ENCODE measurements around the gene TARDBP. TPM values are rescaled to one million over a fixed set of nuclear protein-coding genes. Genes with fewer than 3 reads are reported as not detected.
"Not testable (repeated sequence)": the region's sequence is repeated elsewhere in the genome, so short reads cannot be mapped to it uniquely, and the experiment has no call there.

Gene TARDBP
- total RNA-seq, 1 donor from 2014 or later, result 180 TPM

DNA sequence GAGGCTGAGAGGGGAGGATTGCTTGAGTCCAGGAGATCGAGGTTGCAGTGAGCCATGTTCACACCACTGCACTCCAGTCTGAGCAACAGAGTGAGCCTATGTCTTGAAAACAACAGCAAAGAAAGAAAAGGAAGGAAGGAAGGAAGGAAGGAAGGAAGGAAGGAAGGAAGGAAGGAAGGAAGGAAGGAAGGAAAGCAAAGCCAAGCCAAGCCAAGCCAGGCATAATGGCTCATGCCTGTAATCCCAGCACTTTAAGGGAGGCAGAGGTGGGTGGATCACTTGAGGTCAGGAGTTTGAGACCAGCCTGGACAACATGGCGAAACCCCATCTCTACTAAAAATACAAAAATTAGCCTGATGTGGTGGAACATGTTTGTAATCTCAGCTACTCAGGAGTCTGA lies 20.4 kb upstream of the TARDBP start:
- not testable (repeated sequence) for DNase-seq (ENCODE audit: low spot score)

DNA sequence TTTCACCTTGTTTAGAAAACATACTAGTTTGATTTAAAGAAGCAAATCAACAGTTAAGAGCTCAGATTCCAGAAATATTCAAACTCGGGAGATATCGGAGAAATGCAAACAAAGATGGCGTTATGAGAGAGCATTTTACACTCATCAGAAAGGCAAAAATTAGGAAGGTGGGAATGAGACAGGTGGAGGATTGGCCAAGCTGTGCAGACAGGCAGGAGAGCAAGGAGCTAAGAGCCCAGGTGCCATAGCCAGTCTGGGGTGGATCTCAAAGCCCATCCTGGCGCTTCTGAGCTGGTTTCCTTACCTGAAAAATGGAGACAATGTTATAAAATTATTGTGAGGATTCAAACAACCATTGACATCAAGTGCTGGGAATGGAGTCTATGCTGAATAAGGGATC lies 19.6 kb upstream of the TARDBP start:
- DNase-seq (ENCODE audit: low spot score), result no peak

DNA sequence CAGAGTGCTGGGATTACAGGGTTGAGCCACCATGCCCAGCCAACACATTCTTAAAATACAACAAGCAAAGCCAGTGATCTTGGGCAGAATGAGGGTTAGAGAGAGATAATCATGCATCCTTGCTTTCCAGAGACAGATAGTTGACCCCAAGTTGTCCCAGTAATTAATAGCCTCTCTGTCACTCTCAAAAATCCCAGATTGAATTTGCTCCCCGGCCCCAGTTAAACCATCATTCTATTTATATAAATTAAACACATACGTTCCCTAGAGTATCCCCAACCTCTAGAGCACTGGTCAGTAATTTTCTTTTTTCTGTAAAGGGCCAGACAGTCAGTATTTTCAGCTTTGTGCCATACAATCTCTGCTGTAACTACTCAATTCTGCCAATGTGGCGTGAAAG lies 16.4 kb upstream of the TARDBP start:
- no peak for DNase-seq (ENCODE audit: low spot score)

DNA sequence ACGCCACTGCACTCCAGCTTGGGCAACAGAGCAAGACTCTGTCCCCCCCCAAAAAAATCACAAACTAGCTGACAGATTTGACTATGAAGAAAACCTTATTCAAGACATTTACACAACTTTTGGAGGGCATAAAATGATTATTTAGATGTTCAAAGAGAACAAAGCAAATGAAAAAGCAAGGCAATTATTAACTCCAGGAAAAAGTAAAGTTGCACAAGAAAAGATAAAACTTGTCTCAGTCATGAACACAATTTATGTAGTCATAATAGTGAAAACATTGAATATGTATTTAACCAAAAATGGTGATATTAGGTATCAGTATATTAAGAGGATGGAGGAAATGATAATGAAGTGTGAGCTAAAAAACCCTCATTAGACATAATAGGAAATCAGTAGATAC lies 11.9 kb upstream of the TARDBP start:
- DNase-seq (ENCODE audit: low spot score), result no peak

DNA sequence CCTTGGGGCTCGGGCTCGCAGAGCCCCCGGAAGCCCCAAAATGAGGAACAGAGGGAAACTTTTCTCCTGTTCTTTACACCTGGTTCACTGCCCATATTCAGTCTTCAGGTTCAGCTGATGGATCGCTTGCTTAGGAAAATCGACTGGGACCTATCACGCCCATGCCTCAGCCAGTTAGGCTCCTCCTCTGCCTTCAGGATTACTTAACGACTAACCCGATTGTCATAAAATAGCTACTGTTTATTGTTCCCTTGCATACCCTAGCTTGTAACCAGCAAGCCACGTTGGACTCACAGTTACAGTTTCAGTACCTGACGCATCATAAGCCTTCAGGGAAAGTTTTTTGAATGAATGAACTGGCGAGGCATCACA lies 692 bp downstream of the TARDBP start:
- no peak for DNase-seq (ENCODE audit: low spot score)

DNA sequence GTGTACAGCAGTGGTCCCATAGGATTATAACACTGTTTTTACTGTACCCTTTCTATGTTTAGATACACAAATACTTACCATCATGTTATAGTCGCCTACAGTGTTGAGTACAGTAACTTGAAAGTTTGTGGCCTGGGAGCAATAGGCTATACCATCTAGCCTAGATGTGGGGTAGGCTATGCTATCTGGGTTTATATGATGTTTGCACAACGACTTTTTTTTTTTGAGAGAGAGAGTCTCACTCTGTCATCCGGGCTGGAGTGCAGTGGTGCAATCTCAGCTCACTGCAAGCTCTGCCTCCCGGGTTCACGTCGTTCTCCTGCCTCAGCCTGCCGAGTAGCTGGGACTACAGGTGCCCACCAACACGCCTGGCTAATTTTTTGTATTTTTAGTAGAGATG lies 6.9 kb downstream of the TARDBP start:
- DNase-seq (ENCODE audit: low spot score), result not testable (repeated sequence)

DNA sequence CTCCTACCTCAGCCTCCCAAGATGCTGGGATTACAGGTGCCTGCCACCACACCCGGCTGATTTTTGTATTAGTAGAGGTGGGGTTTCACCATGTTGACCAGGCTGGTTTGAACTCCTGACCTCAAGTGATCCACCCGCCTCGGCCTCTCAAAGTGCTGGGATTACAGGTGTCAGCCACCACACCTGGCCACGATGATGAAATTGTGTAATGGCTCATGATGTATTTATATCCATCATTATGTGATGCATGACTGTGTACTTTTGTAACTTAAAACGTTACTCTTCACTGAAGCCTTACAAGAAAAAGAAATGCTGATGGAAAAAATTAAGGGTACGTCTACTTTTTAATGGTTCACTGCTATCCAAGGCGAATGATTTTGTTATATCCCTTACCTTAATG lies 7.5 kb downstream of the TARDBP start:
- DNase-seq (ENCODE audit: low spot score), result no peak

DNA sequence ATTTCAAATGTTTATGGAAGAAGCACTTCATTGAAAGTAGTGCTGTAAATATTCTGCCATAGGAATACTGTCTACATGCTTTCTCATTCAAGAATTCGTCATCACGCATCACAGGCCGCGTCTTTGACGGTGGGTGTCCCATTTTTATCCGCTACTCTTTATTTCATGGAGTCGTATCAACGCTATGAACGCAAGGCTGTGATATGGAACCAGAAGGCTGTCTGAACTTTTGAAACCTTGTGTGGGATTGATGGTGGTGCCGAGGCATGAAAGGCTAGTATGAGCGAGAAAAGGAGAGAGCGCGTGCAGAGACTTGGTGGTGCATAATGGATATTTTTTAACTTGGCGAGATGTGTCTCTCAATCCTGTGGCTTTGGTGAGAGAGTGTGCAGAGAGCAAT lies 10.7 kb downstream of the TARDBP start:
- no peak for DNase-seq (ENCODE audit: low spot score)

DNA sequence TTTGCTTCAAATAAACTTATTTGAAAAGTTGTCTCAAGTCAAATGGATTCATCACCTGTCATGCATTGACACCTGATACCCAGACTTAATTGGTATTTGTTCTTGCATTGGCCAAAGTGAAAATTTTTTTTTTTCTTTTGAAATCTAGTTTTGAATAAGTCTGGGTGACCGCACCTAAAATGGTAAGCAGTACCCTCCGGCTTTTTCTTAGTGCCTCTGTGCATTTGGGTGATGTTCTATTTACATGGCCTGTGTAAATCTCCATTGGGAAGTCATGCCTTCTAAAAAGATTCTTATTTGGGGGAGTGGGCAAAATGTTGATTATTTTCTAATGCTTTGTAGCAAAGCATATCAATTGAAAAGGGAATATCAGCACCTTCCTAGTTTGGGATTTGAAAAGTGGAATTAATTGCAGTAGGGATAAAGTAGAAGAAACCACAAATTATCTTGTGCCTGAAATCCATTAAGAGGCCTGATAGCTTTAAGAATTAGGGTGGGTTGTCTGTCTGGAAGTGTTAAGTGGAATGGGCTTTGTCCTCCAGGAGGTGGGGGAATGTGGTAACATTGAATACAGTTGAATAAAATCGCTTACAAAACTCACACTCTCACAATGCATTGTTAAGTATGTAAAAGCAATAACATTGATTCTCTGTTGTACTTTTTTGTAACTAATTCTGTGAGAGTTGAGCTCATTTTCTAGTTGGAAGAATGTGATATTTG lies 11.9 kb downstream of the TARDBP start:
- DNase-seq (ENCODE audit: low spot score), result no peak

DNA sequence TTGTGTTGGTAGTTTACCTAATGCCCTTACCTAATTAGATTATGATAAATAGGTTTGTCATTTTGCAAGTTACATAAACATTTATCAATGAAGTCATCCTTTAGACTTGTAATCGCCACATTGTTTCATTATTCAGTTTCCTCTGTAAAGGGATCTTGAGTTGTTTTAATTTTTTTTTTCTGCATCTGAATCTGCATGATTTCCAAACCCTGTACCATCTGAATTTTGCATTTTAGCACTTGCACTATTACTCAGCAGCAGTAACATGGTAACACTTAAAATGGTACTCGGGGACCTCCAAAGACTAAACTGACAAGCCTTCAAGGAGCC lies 12.4 kb downstream of the TARDBP start:
- no peak for DNase-seq (ENCODE audit: low spot score)

DNA sequence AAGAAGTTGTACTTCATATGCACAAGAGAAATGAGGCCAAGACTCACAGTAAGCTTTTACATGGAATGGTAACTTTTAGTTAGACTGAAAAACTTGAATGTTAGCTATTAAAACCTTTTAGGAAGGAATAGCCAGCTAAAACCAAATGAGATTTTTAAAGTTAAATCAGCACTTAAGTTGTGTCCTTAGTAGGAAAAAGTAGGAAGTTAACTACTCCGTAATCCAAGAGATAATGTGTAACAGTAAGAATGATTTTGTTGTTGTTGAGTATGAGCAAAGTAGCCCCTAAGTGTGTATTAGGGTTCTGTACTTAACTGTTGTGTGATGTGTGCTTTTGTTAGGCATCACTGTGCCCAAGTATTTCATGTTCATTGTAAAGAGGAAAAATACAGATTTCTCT lies 13.2 kb downstream of the TARDBP start:
- DNase-seq (ENCODE audit: low spot score), result no peak

DNA sequence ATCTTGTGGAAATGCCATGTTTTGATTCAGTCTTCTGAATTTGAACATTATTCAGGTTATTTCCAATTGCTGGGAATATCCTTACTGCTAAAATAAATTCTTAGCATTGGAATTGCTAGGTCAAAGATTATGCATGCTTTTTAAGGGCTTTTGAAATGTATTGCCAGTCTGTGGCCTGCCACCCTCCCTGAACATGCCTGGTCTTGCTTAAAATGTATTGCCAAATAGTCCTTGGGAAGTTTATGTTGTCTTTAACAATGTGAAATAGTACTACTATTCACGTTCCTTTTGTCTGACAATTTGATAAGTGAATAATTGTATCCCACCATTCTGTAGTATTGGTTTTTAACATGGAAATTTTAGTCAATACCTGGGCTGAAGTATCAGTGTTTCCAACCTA lies 13.6 kb downstream of the TARDBP start:
- no peak for DNase-seq (ENCODE audit: low spot score)

DNA sequence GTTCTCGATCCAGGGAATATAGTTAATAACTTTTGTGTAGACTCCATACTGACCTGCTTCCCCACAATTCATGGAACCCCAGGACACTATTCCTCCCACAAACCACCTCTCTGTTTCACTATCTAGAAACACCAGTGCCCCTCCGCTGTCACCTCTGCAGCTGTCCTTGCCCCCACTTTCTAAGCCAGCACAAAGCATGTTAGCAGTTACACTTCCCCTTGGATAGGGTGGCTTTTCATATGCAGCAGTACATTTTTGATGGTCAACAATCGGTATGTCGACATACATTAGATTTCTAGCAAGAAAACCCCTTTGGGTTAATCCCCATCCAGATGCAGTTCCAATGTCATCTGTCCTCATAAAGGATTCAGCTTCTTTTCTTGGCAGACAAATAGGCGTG lies 14.4 kb downstream of the TARDBP start:
- DNase-seq (ENCODE audit: low spot score), result no peak

DNA sequence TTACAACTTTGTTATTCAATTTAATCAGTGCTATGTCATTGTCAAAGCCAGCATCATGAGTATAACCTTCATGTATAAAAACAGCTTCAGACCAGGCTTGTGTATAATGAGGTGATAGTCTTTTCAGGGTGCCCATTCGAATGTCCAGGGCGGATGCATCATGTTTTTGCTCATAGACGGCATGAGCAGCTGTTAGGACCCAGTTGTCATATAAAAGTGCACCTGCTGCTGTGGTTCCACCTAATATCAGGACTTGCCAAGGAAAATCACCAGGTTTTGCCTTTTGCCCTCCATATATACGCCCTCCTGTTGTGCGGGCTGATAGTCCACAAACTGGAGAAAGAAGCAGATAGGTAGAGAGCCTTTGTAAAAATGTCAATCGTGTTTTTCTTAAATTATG lies 14.9 kb downstream of the TARDBP start:
- DNase-seq (ENCODE audit: low spot score), result no peak

DNA sequence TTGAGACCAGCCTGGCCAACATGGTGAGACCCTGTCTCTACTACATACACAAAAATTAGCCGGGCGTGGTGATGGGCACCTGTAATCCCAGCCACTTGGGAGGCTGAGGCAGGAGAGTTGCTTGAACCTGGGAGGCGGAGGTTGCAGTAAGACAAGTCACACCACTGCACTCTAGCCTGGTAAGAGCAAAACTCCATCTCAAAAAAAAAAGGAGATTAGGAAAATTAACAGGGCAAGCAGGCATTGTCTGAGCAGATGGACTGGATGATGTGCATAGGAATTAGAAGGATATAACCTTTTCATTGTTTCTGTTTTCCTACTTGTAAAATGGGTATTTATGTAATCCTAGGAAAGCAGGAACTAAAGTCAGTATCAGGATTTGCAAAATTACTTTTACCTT lies 15.6 kb downstream of the TARDBP start:
- DNase-seq (ENCODE audit: low spot score), result no peak

DNA sequence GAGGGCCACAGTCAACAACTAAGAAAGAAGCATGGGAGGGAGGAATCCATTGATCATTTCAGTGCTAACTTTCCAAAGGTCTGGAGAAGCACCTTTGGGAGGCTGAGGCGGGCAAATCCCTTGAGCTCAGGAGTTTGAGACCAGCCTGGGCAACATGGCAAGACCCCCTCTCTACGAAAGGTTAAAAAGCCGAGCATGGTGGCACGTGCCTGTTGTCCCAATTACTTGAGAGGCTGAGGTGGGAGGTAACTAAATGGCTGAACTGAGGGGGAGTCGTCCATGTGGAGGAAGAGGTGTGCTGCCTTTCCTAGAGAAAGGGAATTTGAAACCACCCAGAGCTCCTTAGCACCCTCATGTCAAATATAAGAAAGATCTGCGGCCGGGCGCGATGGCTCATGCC lies 18.4 kb downstream of the TARDBP start:
- no peak for DNase-seq (ENCODE audit: low spot score)

DNA sequence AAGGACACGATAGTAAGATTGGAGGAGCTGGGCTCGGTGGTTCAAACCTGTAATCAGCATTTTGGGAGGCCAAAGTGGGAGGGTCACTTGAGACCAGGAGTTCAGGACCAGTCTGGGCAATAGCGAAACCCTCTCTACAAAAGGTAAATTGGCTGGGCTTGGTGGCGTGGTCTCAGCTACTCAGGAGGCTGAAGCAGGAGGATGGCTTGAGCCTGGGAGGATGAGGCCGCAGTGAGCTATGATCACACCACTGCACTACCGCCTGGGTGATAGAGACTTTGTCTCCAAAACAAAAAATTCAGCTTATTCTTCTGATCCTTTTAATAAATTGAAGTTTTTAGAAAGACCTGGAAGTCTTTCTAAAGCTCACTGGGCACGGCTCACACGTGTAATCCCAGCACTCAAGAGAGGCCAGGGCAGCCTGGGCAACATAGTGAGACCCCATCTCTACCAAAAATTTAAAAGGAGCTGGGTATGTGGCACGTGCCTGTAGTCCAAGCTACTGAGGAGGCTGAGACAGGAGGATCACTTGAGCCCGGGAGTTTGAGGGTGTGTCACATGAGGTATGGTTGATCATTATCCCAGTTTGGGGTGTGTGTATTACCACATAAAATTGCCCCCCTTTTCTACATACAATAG lies 19.3 kb downstream of the TARDBP start:
- DNase-seq (ENCODE audit: low spot score), result no peak

DNA sequence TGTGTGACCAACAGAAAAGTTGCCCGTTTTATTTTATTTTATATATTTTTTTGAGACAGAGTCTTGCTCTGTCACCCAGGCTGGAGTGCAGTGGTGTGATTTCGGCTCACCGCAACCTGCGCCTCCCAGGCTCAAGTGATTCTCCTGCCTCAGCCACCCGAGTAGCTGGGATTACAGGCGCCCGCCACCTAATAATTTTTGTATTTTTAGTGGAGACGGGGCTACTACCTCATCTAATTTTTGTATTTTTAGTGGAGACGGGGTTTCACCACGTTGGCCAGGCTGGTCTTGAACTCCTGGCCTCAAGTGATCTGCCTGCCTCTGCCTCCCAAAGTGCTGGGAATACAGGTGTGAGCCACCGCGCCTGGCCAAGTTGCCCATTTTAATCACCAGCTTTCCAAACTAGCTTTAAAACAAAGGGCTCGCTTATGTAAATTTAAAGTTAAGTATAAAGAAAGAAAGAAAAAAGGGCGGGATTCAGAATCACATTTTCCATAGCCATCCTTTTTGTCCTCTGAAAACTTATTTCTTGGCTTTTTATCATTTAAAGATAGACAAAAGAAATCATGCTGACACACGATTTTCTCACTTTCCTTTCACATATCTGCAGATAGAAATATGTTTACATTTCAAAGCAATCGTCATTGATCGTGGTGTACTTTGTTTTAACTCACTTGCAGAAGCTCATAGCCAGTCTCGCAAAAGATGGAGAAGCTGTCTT lies 24.7 kb downstream of the TARDBP start:
- DNase-seq (ENCODE audit: low spot score), result not testable (repeated sequence)

DNA sequence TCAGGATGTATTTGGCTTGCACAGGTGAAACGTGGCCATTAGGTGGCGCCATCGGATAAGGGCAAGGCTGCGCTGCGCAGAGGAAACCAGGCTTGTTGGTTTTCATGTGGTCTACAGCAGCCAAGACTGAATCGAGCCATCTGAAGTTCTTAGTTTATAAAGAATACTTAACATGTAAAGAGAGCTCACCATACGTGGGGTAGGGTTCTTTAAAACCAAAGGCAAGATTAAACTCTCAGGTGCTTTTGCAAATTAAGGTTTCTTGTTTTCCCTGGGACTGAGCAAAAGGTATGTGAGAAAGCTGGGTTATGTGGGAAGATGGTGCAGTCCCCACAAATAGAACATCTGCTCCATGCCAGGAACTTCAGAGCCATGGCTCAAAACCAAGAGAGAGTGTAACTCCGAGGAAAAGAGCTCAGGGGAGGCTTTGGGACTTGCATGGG lies 25.3 kb downstream of the TARDBP start:
- peak; percentile 92 for DNase-seq (ENCODE audit: low spot score)

DNA sequence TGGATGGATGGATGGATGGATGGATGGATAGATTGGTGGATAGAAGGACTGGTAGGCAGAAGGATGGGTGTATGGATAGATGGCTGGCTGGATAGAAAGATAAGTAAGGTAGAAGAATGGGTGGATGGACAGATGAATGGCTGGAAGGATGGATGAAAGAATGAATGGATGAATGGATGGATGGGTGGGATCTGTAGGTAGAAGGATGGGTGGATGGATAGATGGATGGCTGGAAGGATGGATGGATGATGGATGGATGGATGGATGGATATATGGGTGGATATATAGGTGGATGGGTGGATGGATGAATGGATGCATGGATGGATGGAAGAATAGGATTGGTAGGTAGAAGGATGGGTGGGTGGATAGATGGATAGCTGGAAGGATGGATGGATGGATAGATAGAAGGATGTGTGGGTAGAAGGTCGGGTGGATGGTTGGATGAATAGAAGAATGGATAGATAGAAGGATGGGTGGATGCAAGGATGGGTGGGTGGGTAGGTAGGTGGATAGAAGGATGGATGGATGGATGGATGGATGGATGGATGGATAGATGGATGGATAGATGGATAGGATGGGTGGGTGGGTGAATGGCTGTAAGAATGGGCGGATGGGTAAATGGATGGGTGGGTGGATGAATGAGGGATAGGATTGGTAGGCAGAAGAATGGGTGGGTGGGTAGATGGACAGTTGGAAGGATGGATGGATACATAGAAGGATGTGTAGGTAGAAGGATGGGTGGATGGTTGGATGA lies 27.1 kb downstream of the TARDBP start:
- DNase-seq (ENCODE audit: low spot score), result no peak

DNA sequence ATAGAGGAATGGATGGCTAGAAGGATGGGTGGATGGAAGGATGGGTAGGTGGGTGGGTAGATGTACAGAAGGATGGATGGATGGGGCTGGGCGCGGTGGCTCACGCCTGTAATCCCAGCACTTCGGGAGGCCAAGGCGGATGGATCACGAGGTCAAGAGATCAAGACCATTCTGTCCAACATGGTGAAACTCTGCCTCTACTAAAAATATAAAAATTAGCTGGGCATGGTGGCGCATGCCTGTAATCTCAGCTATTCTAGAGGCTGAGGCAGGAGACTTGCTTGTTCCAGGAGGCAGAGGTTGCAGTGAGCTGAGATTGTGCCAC lies 27.6 kb downstream of the TARDBP start:
- DNase-seq (ENCODE audit: low spot score), result not testable (repeated sequence)

DNA sequence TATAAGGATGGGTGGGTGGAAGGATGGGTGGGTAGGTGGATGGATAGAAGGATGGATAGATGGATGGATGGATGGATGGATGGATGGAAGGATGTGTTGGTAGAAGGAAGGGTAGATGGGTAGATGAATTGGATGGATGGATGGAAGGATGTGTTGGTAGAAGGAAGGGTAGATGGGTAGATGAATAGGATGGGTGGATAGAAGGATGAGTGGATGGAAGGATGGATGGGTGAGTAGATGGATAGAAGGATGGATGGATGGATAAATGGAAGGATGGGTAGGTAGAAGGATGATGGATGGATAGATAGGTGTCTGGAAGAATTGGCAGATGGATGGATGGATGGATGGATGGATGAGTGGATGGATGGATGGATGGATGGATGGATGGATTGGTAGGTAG lies 28.6 kb downstream of the TARDBP start:
- no peak for DNase-seq (ENCODE audit: low spot score)

DNA sequence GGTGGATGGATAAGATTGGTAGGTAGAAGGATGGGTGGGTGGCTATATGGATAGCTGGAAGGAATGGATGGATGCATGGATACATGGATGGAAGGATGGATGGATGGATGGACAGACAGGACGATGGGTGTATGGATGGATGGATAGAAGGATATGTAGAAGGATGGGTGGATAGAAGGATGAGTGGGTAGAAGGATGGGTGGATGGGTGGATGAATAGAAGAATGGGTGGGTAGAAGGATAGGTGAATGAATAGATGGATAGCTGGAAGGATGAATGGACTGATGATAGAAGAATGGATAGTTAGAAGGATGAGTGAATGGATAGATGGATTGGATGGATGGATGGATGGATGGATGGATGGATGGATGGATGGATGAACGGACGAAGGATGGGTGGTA lies 29.6 kb downstream of the TARDBP start:
- DNase-seq (ENCODE audit: low spot score), result no peak

Measured in ureter (tissue), 1 donor.